HepG2 (cell line): Measurements from ENCODE around the gene TRIM27. TPM values are rescaled to one million over a fixed set of nuclear protein-coding genes. Genes with fewer than 3 reads are reported as not detected.

ENCODE experiments used
- MED13 ChIP-seq: sonication (generic); formaldehyde crosslinking; IDR thresholded peaks from 2 replicates; pipeline ENCODE4 v1.5.0; 2020; ENCODE audit warnings: missing genetic modification reagents
- NCOR1 ChIP-seq: fragments of 200-600 bp; sonication (generic); IDR thresholded peaks from 2 replicates; pipeline ENCODE4 v1.7.0; 2017; ENCODE audit warnings: antibody characterized with exemption, low read length, borderline replicate concordance
- PAF1 ChIP-seq: IDR thresholded peaks from 2 replicates; pipeline ENCODE4 v1.6.1; 2016; ENCODE audit warnings: missing genetic modification reagents, missing compliant biosample characterization
- ZBTB3 ChIP-seq: sonication (generic); formaldehyde crosslinking; IDR thresholded peaks from 2 replicates; pipeline ENCODE4 v1.4.0; 2020; ENCODE audit warnings: low read depth, mild to moderate bottlenecking, moderate library complexity, missing genetic modification reagents, borderline replicate concordance
- ZNF441 ChIP-seq: sonication (generic); formaldehyde crosslinking; IDR thresholded peaks from 2 replicates; pipeline ENCODE4 v1.7.0; 2021; ENCODE audit warnings: missing genetic modification reagents, borderline replicate concordance
- polyA plus RNA-seq, 8 experiments: library from polyadenylated mRNA; depleted of rRNA in 3 of 8; stranded (reverse) in 7 of 8; unstranded in 1 of 8; fragments of >200 nt; fragmentation: Illumina TruSeq in 4 of 8; extraction: Trizol in 4 of 8; gene quantifications; 2 replicates each; pipeline versions ENCODE4 v1.2.1 to v1.2.3, GENCODE V29; 2011 to 2016; ENCODE audit warnings: low read depth in 4 of 8, missing spikeins in 1 of 8, mixed read lengths in 1 of 8; ENCODE audit not compliant: insufficient read depth in 1 of 8
- total RNA-seq, 5 experiments: library from RNA; depleted of rRNA; stranded (reverse); fragments of >200 nt; fragmentation: Illumina TruSeq; extraction: Trizol; gene quantifications; 2 replicates each; pipeline ENCODE4 v1.2.3, GENCODE V29; 2016; ENCODE audit warnings: low read depth in 1 of 5
- TF ChIP-seq, protein P1 (sequence below): sonication (generic); formaldehyde crosslinking; conservative IDR thresholded peaks from 2 replicates; pipeline ENCODE4 v1.8.1; 2023; ENCODE audit warnings: missing genetic modification reagents
- TF ChIP-seq, protein P2 (sequence below): IDR thresholded peaks from 2 replicates; pipeline ENCODE4 v1.6.1; 2016; ENCODE audit warnings: missing compliant biosample characterization, missing genetic modification reagents, borderline replicate concordance
- TF ChIP-seq, protein P3 (sequence below): sonication (generic); formaldehyde crosslinking; IDR thresholded peaks from one replicate; pipeline ENCODE4 v1.5.1; 2020; ENCODE audit warnings: mild to moderate bottlenecking, missing genetic modification reagents; ENCODE audit errors: not compliant biosample characterization
- TF ChIP-seq, protein P4 (sequence below): sonication (generic); formaldehyde crosslinking; IDR thresholded peaks from 2 replicates; pipeline ENCODE4 v1.4.0; 2020; ENCODE audit warnings: missing genetic modification reagents

Gene TRIM27
- total and polyA plus RNA-seq, 2 of the 13 experiments (the other 11 are each of a cell fraction or from before 2014, with no cell fraction given) = 88.6 to 112 TPM

DNA sequence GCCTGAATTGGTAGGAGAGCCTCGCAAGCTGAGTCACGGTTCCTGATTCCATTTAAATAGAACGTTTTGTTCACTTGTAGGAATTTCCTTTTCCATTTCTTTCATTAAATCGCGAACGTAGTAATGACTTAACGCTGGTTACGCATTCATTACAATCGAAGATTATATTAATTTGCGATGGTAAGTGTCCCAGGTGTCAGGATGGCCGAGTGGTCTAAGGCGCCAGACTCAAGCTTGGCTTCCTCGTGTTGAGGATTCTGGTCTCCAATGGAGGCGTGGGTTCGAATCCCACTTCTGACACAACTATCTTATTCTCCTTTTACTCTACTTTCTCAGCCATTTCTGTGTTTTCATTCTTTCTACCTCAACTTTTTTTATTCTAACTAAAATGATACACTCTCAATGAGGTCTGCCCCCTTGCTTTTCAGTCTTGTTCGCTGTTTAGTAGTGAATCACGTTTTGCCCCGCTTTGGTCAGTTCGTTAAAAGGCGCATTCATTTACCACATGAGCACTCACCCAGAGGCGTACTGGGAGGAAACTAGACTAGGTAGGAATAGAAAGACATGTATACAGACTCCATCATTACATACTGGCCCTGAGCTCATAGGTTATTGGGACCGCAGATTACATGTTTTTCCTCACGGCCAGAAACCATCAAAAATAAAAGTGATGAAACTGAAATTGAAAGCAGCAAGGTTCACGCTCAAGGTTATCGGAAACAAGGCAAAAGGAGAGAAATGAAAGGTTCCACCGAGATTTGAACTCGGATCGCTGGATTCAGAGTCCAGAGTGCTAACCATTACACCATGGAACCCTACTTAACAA, 17.3 kb upstream of the TRIM27 start (continued):
- TF ChIP-seq, protein P1, sequence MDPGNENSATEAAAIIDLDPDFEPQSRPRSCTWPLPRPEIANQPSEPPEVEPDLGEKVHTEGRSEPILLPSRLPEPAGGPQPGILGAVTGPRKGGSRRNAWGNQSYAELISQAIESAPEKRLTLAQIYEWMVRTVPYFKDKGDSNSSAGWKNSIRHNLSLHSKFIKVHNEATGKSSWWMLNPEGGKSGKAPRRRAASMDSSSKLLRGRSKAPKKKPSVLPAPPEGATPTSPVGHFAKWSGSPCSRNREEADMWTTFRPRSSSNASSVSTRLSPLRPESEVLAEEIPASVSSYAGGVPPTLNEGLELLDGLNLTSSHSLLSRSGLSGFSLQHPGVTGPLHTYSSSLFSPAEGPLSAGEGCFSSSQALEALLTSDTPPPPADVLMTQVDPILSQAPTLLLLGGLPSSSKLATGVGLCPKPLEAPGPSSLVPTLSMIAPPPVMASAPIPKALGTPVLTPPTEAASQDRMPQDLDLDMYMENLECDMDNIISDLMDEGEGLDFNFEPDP (CRISPR knock-in tag) = no peak
- TF ChIP-seq, protein P2, sequence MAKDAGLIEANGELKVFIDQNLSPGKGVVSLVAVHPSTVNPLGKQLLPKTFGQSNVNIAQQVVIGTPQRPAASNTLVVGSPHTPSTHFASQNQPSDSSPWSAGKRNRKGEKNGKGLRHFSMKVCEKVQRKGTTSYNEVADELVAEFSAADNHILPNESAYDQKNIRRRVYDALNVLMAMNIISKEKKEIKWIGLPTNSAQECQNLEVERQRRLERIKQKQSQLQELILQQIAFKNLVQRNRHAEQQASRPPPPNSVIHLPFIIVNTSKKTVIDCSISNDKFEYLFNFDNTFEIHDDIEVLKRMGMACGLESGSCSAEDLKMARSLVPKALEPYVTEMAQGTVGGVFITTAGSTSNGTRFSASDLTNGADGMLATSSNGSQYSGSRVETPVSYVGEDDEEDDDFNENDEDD (CRISPR knock-in tag) = peak; percentile 13; the same call in 1 of the 2 replicates
- no peak for TF ChIP-seq ZNF441
- 0 out of 2 replicates have a peak, but pooled peaks have one; percentile 51 for TF ChIP-seq ZBTB3 (CRISPR knock-in tag)
- TF ChIP-seq MED13 (CRISPR knock-in tag) = peak; percentile 39; the same call in 1 of the 2 replicates
- no peak for TF ChIP-seq PAF1 (CRISPR knock-in tag)
- peak; percentile 93 for TF ChIP-seq NCOR1
- TF ChIP-seq, protein P3, sequence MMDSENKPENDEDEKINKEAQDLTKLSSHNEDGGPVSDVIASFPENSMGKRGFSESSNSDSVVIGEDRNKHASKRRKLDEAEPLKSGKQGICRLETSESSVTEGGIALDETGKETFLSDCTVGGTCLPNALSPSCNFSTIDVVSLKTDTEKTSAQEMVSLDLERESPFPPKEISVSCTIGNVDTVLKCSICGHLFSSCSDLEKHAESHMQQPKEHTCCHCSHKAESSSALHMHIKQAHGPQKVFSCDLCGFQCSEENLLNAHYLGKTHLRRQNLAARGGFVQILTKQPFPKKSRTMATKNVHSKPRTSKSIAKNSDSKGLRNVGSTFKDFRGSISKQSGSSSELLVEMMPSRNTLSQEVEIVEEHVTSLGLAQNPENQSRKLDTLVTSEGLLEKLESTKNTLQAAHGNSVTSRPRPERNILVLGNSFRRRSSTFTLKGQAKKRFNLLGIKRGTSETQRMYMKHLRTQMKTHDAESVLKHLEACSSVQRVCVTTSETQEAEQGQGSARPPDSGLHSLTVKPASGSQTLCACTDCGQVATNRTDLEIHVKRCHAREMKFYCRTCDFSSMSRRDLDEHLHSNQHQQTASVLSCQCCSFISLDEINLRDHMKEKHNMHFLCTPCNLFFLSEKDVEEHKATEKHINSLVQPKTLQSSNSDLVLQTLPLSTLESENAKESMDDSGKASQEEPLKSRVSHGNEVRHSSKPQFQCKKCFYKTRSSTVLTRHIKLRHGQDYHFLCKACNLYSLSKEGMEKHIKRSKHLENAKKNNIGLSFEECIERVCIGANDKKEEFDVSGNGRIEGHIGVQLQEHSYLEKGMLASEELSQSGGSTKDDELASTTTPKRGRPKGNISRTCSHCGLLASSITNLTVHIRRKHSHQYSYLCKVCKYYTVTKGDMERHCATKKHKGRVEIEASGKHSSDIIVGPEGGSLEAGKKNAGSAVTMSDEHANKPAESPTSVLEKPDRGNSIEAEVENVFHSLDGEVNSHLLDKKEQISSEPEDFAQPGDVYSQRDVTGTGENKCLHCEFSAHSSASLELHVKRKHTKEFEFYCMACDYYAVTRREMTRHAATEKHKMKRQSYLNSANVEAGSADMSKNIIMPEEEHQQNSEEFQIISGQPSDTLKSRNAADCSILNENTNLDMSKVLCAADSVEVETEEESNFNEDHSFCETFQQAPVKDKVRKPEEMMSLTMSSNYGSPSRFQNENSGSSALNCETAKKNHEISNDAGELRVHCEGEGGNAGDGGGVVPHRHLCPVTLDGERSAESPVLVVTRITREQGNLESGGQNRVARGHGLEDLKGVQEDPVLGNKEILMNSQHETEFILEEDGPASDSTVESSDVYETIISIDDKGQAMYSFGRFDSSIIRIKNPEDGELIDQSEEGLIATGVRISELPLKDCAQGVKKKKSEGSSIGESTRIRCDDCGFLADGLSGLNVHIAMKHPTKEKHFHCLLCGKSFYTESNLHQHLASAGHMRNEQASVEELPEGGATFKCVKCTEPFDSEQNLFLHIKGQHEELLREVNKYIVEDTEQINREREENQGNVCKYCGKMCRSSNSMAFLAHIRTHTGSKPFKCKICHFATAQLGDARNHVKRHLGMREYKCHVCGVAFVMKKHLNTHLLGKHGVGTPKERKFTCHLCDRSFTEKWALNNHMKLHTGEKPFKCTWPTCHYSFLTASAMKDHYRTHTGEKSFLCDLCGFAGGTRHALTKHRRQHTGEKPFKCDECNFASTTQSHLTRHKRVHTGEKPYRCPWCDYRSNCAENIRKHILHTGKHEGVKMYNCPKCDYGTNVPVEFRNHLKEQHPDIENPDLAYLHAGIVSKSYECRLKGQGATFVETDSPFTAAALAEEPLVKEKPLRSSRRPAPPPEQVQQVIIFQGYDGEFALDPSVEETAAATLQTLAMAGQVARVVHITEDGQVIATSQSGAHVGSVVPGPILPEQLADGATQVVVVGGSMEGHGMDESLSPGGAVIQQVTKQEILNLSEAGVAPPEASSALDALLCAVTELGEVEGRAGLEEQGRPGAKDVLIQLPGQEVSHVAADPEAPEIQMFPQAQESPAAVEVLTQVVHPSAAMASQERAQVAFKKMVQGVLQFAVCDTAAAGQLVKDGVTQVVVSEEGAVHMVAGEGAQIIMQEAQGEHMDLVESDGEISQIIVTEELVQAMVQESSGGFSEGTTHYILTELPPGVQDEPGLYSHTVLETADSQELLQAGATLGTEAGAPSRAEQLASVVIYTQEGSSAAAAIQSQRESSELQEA (CRISPR knock-in tag) = no peak
- TF ChIP-seq, protein P4, sequence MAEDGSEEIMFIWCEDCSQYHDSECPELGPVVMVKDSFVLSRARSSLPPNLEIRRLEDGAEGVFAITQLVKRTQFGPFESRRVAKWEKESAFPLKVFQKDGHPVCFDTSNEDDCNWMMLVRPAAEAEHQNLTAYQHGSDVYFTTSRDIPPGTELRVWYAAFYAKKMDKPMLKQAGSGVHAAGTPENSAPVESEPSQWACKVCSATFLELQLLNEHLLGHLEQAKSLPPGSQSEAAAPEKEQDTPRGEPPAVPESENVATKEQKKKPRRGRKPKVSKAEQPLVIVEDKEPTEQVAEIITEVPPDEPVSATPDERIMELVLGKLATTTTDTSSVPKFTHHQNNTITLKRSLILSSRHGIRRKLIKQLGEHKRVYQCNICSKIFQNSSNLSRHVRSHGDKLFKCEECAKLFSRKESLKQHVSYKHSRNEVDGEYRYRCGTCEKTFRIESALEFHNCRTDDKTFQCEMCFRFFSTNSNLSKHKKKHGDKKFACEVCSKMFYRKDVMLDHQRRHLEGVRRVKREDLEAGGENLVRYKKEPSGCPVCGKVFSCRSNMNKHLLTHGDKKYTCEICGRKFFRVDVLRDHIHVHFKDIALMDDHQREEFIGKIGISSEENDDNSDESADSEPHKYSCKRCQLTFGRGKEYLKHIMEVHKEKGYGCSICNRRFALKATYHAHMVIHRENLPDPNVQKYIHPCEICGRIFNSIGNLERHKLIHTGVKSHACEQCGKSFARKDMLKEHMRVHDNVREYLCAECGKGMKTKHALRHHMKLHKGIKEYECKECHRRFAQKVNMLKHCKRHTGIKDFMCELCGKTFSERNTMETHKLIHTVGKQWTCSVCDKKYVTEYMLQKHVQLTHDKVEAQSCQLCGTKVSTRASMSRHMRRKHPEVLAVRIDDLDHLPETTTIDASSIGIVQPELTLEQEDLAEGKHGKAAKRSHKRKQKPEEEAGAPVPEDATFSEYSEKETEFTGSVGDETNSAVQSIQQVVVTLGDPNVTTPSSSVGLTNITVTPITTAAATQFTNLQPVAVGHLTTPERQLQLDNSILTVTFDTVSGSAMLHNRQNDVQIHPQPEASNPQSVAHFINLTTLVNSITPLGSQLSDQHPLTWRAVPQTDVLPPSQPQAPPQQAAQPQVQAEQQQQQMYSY (CRISPR knock-in tag) = 0 out of 2 replicates have a peak, but pooled peaks have one; percentile 65
